GM12892 (cell line): ENCODE results near the gene ITPR1.

ENCODE experiments used
- POLR2A ChIP-seq: IDR thresholded peaks from 2 replicates; pipeline ENCODE4 v1.6.1; 2011; ENCODE audit warnings: low read depth, low read length, control low read depth
- POLR2AphosphoS5 ChIP-seq: IDR thresholded peaks from 2 replicates; pipeline ENCODE4 v1.6.1; 2011; ENCODE audit warnings: low read depth, low read length, control low read depth
- TAF1 ChIP-seq: IDR thresholded peaks from 2 replicates; pipeline ENCODE4 v1.6.1; 2011; ENCODE audit warnings: low read depth, mild to moderate bottlenecking, control low read depth, low read length, borderline replicate concordance

GRCh38 chr3:4496087-4496452, 2.9 kb downstream of the ITPR1 start:
- no peak for TF ChIP-seq TAF1
- no peak for TF ChIP-seq POLR2AphosphoS5
- TF ChIP-seq POLR2A: no peak
